Measurements from ENCODE around the gene SLC34A1.
"Not testable (repeated sequence)": the region's sequence is repeated elsewhere in the genome, so short reads cannot be mapped to it uniquely, and the experiment has no call there.

SLC34A1 gene

GRCh38 chr5:177403792-177404640 lies 19.8 kb downstream of the SLC34A1 start:
- peak; percentile 88 for FAIRE-seq
- DNase-seq (ENCODE audit: extremely low spot score, insufficient read length, low read depth), result peak; percentile 88

GRCh38 chr5:177404641-177405179 lies 20.5 kb downstream of the SLC34A1 start:
- DNase-seq (ENCODE audit: extremely low spot score, insufficient read length, low read depth) (no peak), FAIRE-seq (no peak)

- DNase-seq (ENCODE audit: extremely low spot score, insufficient read length, low read depth), result no peak
- no peak for FAIRE-seq
Observed at GRCh38 chr5:177405312-177405711, 21.1 kb downstream of the SLC34A1 start.

GRCh38 chr5:177405805-177406204 lies 21.6 kb downstream of the SLC34A1 start:
- DNase-seq (ENCODE audit: extremely low spot score, insufficient read length, low read depth) (no peak), FAIRE-seq (no peak)

- FAIRE-seq (no peak), DNase-seq (ENCODE audit: extremely low spot score, insufficient read length, low read depth) (no peak)
Observed at GRCh38 chr5:177409043-177409801, 25.0 kb downstream of the SLC34A1 start, which contains the start of gene F12. F12 (minus strand) TSS chr5:177409564; CDS start chr5:177409527, 37 bp downstream.

- DNase-seq (ENCODE audit: extremely low spot score, insufficient read length, low read depth), result no peak
- no peak for FAIRE-seq
Observed at GRCh38 chr5:177410575-177410974, 26.3 kb downstream of the SLC34A1 start.

GRCh38 chr5:177412603-177413233 lies 28.5 kb downstream of the SLC34A1 start:
- no peak for DNase-seq (ENCODE audit: extremely low spot score, insufficient read length, low read depth)
- peak; percentile 93 for FAIRE-seq

DNA sequence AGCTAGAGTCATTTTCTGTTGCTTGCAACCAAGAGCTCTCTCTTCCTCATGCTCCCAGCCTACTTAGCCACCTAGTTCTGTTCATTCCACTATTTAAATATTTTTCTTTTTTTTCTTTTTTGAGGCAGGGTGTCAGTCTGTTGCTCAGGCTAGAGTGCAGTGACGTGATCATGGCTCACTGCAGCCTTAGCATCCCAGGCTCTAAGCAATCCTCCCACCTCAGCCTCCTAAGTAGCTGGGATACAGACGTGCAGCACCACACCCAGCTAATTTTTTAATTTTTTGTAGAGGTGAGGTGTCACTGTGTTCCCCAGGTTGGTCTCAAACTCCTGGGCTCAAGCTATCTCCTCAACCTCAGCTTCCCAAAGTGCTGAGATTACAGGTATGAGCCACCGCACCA lies 30.2 kb downstream of the SLC34A1 start:
- no peak for DNase-seq (ENCODE audit: extremely low spot score, insufficient read length, low read depth)
- FAIRE-seq, result no peak

DNA sequence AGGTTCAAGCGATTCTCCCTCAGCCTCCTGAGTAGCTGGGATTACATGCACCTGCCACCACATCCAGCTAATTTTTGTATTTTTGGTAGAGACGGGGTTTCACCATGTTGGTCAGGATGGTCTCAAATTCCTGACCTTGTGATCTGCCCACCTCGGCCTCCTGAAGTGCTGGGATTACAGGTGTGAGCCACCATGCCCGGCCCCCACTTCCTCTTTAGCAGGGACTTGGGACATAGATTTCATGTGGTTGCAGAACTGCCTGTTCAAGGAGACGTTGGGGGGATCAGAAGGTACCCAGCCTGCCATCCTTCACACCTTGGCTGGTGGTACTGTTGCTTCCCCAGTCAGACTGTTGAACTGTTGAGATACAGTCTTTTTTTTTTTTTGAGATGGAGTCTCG lies 32.8 kb downstream of the SLC34A1 start:
- not testable (repeated sequence) for FAIRE-seq; DNase-seq (ENCODE audit: extremely low spot score, insufficient read length, low read depth)

- no peak for FAIRE-seq
Observed at GRCh38 chr5:177419046-177419445, 34.8 kb downstream of the SLC34A1 start.

GRCh38 chr5:177420472-177420871 lies 36.2 kb downstream of the SLC34A1 start:
- not testable (repeated sequence) for FAIRE-seq; DNase-seq (ENCODE audit: extremely low spot score, insufficient read length, low read depth)

More at GRCh38 chr5:177419046-177419445, 34.8 kb downstream of the SLC34A1 start:
- DNase-seq (ENCODE audit: extremely low spot score, insufficient read length, low read depth), result no peak

DNA sequence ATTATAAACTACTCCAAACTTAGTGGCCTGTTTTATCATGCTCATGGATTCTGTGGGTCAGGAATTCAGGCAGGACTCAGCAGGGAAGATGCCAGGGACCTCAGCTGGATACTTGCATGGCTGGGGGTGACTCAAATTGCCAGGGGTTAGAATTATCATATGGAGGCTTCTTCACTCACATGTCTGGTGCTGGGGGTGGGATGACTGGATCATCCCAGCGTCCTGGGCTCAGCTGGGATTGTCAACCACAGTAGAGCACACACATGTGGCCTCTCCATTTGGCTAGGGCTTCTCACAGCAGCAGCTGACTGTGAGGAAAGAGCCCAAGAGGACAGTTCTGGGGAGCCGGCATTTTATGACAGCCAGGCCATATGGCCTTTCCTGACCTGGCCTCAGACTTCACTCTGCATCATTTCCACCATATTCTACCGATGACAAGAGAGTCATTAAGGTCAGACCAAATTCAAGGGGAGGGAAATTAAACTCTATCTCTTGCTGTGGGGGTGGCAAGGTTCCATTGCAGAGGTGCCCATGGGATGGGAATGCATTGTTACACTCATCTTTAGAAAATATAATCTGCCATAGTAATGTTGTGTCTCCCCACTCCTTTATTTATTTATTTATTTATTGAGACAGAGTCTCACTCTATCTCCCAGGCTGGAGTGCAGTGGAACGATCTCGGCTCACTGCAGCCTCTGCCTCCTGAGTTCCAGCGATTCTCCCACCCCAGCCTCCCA lies 37.0 kb downstream of the SLC34A1 start:
- no peak for FAIRE-seq
- DNase-seq (ENCODE audit: extremely low spot score, insufficient read length, low read depth), result no peak

GRCh38 chr5:177423671-177424070 lies 39.4 kb downstream of the SLC34A1 start:
- DNase-seq (ENCODE audit: extremely low spot score, insufficient read length, low read depth) (no peak), FAIRE-seq (no peak)

DNA sequence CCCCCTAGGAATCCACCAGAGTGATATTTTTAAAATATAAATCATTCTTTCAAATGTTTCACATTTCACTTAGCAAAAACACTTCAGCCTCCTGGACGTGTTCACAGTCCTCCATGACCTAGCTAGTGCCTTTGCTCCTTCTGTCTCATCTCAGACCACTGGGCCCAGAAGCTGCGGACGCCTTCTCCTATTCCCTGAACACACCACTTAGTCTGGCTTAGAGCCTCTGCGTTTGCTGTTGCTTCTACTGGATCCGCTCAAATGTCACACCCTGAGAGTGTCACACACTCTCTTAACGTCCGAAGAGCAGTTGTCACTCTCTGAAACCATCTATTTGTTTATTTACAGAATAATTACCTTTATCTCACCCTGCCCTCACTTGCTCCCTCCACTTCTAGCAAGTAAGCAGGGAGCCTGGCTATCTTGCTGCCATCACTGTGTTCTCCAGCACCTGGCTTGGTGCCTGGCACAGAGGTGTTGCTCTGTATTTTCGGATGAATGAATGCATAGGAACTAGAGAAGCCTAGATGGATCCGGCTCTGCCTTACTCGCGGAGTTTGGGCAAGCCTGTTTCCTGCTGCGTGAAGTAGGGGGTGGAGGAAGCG lies 41.1 kb downstream of the SLC34A1 start:
- no peak for FAIRE-seq
- no peak for DNase-seq (ENCODE audit: extremely low spot score, insufficient read length, low read depth)

DNA sequence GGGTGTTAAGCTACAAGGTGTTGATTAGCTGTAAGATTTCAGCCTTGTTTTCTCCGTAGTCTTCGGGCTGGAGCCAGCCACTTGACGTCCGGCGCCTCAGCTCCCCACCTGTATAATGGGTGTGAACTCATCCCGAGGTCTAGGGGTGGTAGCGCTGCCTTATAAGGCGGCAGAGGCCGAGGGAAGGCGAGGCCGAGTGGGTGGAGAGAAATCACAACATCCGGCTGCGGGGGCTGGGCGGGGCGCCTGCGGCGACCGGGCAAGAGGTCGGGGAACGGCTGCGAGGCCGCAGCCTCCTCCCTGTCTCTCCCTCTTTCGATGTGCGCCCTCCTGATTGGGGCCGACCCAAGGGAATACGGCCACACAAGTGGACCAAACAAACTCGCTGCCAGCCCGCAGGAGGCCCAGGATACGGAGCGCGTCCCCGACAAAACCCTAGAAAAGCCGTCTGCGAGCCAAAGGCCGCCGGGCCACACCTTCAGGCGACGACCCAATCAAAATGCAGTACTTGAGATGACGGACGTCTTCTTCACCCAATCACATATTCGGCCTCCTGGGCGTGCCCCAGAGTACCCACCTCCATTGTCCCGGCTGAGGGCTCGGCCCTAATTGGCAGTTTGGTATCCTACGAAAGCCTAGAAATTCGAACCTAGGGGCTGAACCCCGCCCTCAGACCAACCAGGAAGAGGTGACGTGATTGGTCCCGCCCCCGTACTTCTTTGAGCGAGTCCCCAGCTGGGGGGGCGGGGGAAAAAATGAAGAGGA lies 41.7 kb downstream of the SLC34A1 start:
- peak; percentile 99 for FAIRE-seq
- DNase-seq (ENCODE audit: extremely low spot score, insufficient read length, low read depth), result peak; percentile 94

DNA sequence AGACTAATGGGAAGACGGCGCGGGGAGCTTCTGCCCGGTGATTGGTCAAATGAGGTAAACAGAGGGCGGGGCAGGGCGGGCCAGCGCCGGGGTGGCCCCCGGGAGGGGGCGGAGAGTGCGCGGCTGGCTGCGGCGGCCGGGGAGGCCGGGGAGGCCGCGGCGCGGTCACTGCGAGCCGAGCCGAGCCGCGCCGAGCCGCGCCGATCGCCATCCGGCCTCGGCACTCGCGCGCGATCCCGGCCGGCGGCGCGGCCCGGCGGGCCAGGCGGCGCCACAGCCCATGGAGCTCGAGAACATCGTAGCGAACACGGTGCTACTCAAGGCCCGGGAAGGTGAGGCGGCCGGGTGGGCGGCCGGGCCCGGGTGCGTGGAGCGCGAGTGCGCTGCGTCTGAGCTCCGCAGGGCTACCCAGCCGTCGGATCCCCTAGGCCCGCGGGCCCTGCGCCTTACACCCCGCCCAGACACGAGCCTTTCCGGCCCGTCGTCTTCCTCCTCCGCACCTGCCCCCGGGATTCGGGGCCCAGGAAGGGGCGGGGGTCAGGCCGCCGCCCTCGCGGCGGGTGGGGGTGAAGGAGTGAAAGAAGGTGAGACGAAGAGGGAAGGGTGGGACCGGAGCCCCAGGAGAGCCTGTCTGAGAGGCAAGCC lies 42.5 kb downstream of the SLC34A1 start, which contains the start of gene GRK6:
GRK6 (plus strand) TSS at position 111 of the 645 bp plus-strand sequence; CDS start at position 281, 170 bp downstream.
- FAIRE-seq, result no peak
- no peak for DNase-seq (ENCODE audit: extremely low spot score, insufficient read length, low read depth)

DNA sequence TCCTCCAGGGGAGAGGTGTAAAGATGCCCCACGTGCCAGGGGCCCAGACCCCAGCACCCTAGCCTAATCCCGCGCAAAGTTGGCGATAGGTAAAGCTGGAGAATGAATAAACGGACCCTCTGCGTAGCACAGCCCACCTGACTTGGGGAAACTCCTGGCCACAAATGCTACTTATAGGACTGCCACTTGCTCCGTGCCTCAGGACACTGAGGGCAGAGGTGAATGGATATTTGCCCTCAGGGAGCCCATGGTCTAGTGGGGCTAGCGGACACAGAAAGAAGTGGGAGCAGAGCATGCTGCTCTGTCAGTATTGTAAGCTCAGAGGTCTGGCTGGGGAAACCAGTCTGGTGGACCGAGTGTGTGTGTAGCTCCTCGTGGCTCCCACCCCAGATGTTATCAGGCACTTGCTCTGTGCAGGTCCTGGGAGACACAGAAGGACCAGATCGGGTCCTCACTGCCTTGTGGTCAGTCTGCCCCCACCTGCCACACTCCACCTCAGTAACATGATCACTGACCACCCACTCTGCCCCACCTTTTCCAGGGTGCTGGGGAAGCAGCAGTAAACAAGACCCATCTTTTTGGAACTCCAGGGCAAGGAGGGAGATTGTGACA lies 43.1 kb downstream of the SLC34A1 start:
- FAIRE-seq (peak; percentile 9), DNase-seq (ENCODE audit: extremely low spot score, insufficient read length, low read depth) (no peak)

Measured in GM18507 (cell line).